Smooth muscle cell (in vitro differentiated cells): ENCODE data around the gene EHD4. TPM values are rescaled to one million over a fixed set of nuclear protein-coding genes. Genes with fewer than 3 reads are reported as not detected.

Source experiments
- DNase-seq: peaks from one replicate; lab custom pipeline; 2025; ENCODE audit not compliant: unreplicated experiment; lab: John Stamatoyannopoulos, UW
- H2AFZ ChIP-seq: fragments of 200-600 bp; sonication (generic); 2 replicates; pipeline ENCODE4 v1.6.0; 2016; ENCODE audit warnings: antibody characterized with exemption, low read depth, mild to moderate bottlenecking
- H3F3A ChIP-seq: fragments of 200-600 bp; sonication (generic); 2 replicates; pipeline ENCODE4 v1.6.0; 2017; ENCODE audit warnings: antibody characterized with exemption, low read depth
- H3K27ac ChIP-seq: fragments of 200-600 bp; sonication (generic); 2 replicates; pipeline ENCODE4 v1.5.1; 2016; ENCODE audit warnings: low read depth, mild to moderate bottlenecking
- H3K27me3 ChIP-seq: fragments of 200-600 bp; sonication (generic); 2 replicates; pipeline ENCODE4 v1.6.1; 2016; ENCODE audit warnings: low read depth, mild to moderate bottlenecking
- H3K36me3 ChIP-seq: fragments of 200-600 bp; sonication (generic); 2 replicates; pipeline ENCODE4 v1.5.1; 2016; ENCODE audit warnings: low read depth
- H3K4me1 ChIP-seq: fragments of 200-600 bp; sonication (generic); 2 replicates; pipeline ENCODE4 v1.5.1; 2016; ENCODE audit warnings: low read depth
- H3K4me2 ChIP-seq: fragments of 200-600 bp; sonication (generic); 2 replicates; pipeline ENCODE4 v1.6.0; 2016; ENCODE audit warnings: mild to moderate bottlenecking
- H3K4me3 ChIP-seq: fragments of 200-600 bp; sonication (generic); 2 replicates; pipeline ENCODE4 v1.5.1; 2016; ENCODE audit warnings: mild to moderate bottlenecking
- H3K79me2 ChIP-seq: fragments of 200-600 bp; sonication (generic); 2 replicates; pipeline ENCODE4 v1.6.0; 2016; ENCODE audit warnings: low read depth, mild to moderate bottlenecking
- H3K9ac ChIP-seq: fragments of 200-600 bp; sonication (generic); 2 replicates; pipeline ENCODE4 v1.6.0; 2016; ENCODE audit warnings: low read depth
- H3K9me3 ChIP-seq: fragments of 200-600 bp; sonication (generic); replicated peaks from 2 replicates; pipeline ENCODE4 v1.5.1; 2016; ENCODE audit warnings: low read depth
- H4K20me1 ChIP-seq: fragments of 200-600 bp; sonication (generic); 2 replicates; pipeline ENCODE4 v1.6.0; 2016; ENCODE audit warnings: low read depth
- CTCF ChIP-seq: fragments of 200-600 bp; sonication (generic); IDR thresholded peaks from 2 replicates; pipeline ENCODE4 v1.5.1; 2017; ENCODE audit warnings: borderline replicate concordance, mild to moderate bottlenecking, antibody characterized with exemption; ENCODE audit not compliant: insufficient read depth, poor library complexity, severe bottlenecking
- WGBS: methylation state at CpG from one replicate; pipeline ENCODE4 v1.1.7; 2016; ENCODE audit warnings: low lambda C conversion rate; 5-methylcytosine and 5-hydroxymethylcytosine counted together
- polyA plus RNA-seq: library from polyadenylated mRNA; unstranded; fragments of >200 nt; fragmentation: Nextera tagmentation; extraction: Ambion mirVana; gene quantifications from 2 replicates; pipeline ENCODE4 v1.2.1, GENCODE V29; 2016
- total RNA-seq: library from RNA; depleted of rRNA; stranded (reverse); fragments of >200 nt; gene quantifications from 2 replicates; pipeline ENCODE4 v1.2.3, GENCODE V29; 2014

EHD4 gene
- total and polyA plus RNA-seq, 2 experiments from 2014 or later = 11.5 to 15.8 TPM

GRCh38 chr15:41971895-41972252 is 483 bp downstream of the EHD4 start:
- Histone ChIP-seq H3K27me3 (no peaks in the 10 kb centered on the region), H3F3A (peaks cover 11% of the 10 kb centered on the region), H3K9ac (peak overlapping the region; percentile 75), H3K4me3 (peak overlapping the region; percentile 73), H3K9me3 (no peaks in the 10 kb centered on the region), H3K79me2 (peaks cover 50% of the 10 kb centered on the region), H3K27ac (peak overlapping the region; percentile 50), H3K36me3 (no peaks in the 10 kb centered on the region), H3K4me2 (peak overlapping the region; percentile 98), H2AFZ (peak overlapping the region; percentile 51), H3K4me1 (peaks cover 24% of the 10 kb centered on the region), H4K20me1 (peaks cover 26% of the 10 kb centered on the region)
- under 1% methylated on average over 27 of the region's 46 CpGs for WGBS
- DNase-seq = no peak
- no peak for TF ChIP-seq CTCF

- no peaks in the 10 kb centered on the region for H3K27me3 ChIP-seq
- H3F3A ChIP-seq = peaks cover 11% of the 10 kb centered on the region
- H3K4me1 ChIP-seq = peaks cover 27% of the 10 kb centered on the region
- no peak for TF ChIP-seq CTCF
- H3K4me2 ChIP-seq = peak overlapping the region; percentile 98
- peak overlapping the region; percentile 75 for H3K9ac ChIP-seq
- H4K20me1 ChIP-seq = peaks cover 32% of the 10 kb centered on the region
- peak overlapping the region; percentile 50 for H3K27ac ChIP-seq
- H2AFZ ChIP-seq = peak overlapping the region; percentile 51
- H3K4me3 ChIP-seq = peak overlapping the region; percentile 73
- no peak for DNase-seq
- H3K9me3 ChIP-seq = no peaks in the 10 kb centered on the region
- no peaks in the 10 kb centered on the region for H3K36me3 ChIP-seq
- H3K79me2 ChIP-seq = peaks cover 56% of the 10 kb centered on the region
- 10% methylated on average over 16 of the region's 16 CpGs for WGBS
These were observed 1.1 kb downstream of the EHD4 start for GRCh38 chr15:41971089-41971894.

- H3K4me3 ChIP-seq = peak overlapping the region; percentile 73
- peaks cover 64% of the 10 kb centered on the region for H3K79me2 ChIP-seq
These were observed 1.9 kb downstream of the EHD4 start for GRCh38 chr15:41970456-41970855.

More at GRCh38 chr15:41970456-41970855, 1.9 kb downstream of the EHD4 start:
- 97% methylated on average over 1 of the region's 1 CpG for WGBS
- H3K27me3 ChIP-seq = no peaks in the 10 kb centered on the region
- peak overlapping the region; percentile 50 for H3K27ac ChIP-seq
- no peak for DNase-seq
- no peak overlapping the region for H2AFZ ChIP-seq
- peaks cover 37% of the 10 kb centered on the region for H4K20me1 ChIP-seq
- no peak overlapping the region for H3K9ac ChIP-seq
- no peak for TF ChIP-seq CTCF
- no peaks in the 10 kb centered on the region for H3K36me3 ChIP-seq
- peaks cover 11% of the 10 kb centered on the region for H3F3A ChIP-seq
- peak overlapping the region; percentile 98 for H3K4me2 ChIP-seq
- peaks cover 28% of the 10 kb centered on the region for H3K4me1 ChIP-seq
- H3K9me3 ChIP-seq = no peaks in the 10 kb centered on the region
